Esophagus squamous epithelium (tissue), 5 donors: ENCODE measurements around the gene PRR35. TPM values are rescaled to one million over a fixed set of nuclear protein-coding genes. Genes with fewer than 3 reads are reported as not detected.

Experiments used
- DNase-seq: peaks from one replicate; lab custom pipeline; 2025; lab: John Stamatoyannopoulos, UW
- H3K27ac ChIP-seq, 4 donors: fragments of 200-600 bp; sonication (generic); one replicate each; pipeline ENCODE4 v1.5.1; 2016 to 2019; ENCODE audit warnings: mild to moderate bottlenecking in 1 of 4
- H3K27me3 ChIP-seq, 4 donors: fragments of 200-600 bp; sonication (generic); 1 replicate in 3 of 4; 2 replicates in 1 of 4; pipeline versions ENCODE4 v1.5.1 to v1.6.0; 2017 to 2021; ENCODE audit warnings: antibody characterized with exemption in 1 of 4
- H3K36me3 ChIP-seq, 3 donors: fragments of 200-600 bp; sonication (generic); one replicate each; pipeline ENCODE4 v1.5.1; 2016 to 2019
- H3K4me1 ChIP-seq, 3 donors: fragments of 200-600 bp; sonication (generic); one replicate each; pipeline ENCODE4 v1.5.1; 2017 to 2019
- H3K4me3 ChIP-seq, 4 donors: fragments of 200-600 bp; sonication (generic); 1 replicate in 3 of 4; 2 replicates in 1 of 4; pipeline ENCODE4 v1.5.1; 2016 to 2019; ENCODE audit warnings: mild to moderate bottlenecking in 2 of 4, moderate library complexity in 1 of 4
- H3K9me3 ChIP-seq, 3 donors: fragments of 200-600 bp; sonication (generic); one replicate each; pipeline ENCODE4 v1.5.1; 2016 to 2019
- POLR2A ChIP-seq, 4 donors: fragments of 450-650 bp; IDR thresholded peaks; one replicate each; pipeline ENCODE4 v1.6.1; 2017; ENCODE audit warnings: antibody characterized with exemption in 4 of 4, mild to moderate bottlenecking in 4 of 4, moderate library complexity in 3 of 4
- WGBS, 2 donors: methylation state at CpG; one replicate each; pipeline ENCODE4 v1.1.5; 2018; 5-methylcytosine and 5-hydroxymethylcytosine counted together
- intact Hi-C: fragments of 100-400 bp; cut with DNase I; formaldehyde crosslinking; loops from one replicate; pipeline ENCODE4 v1.15.0; 2022
- total RNA-seq, 4 donors: library from RNA; depleted of rRNA; stranded (reverse); fragments of >200 nt; gene quantifications; one replicate each; pipeline ENCODE4 v1.1.0, GENCODE V29; 2016
- TF ChIP-seq, protein P1 (sequence below), 6 experiments: fragments of 450-650 bp in 4 of 6; fragments of 200-600 bp in 2 of 6; sonication (generic) in 2 of 6; IDR thresholded peaks; one replicate each; pipeline ENCODE4 v1.5.1; 2016 to 2019; ENCODE audit warnings: antibody characterized with exemption in 6 of 6, mild to moderate bottlenecking in 4 of 6, moderate library complexity in 4 of 6
- donor health status: DM: yes; HTN: yes; CAD: no.

PRR35 gene
- total RNA-seq, 4 donors from 2014 or later = not detected

DNA sequence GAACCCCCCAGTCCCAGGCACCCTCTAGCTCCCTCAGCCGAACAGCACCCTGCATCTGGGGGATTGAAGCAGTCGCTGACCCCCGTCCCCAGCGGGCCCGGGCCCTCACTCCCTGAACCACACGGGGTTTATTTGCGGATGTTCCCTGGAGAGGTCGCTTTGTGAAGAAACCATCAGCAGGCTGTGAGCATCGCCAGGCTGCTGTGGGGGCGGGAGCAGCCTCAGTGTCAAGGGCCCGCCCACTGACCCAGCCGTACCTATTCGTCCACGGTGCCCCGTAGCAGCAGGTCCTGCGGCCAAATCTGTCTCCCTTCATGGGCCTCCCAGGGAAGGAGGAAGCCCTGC is 23.2 kb downstream of the PRR35 start:
- no peak overlapping the region for H3K27ac ChIP-seq

GRCh38 chr16:583815-584591 is 23.8 kb downstream of the PRR35 start:
- Histone ChIP-seq H3K36me3 (peaks cover 0 to 9% (median 0%) of the 10 kb centered on the region in 3 donors), H3K9me3 (no peaks in the 10 kb centered on the region), H3K27ac (no peak overlapping the region), H3K4me1 (peaks cover 21 to 49% (median 22%) of the 10 kb centered on the region in 3 donors), H3K4me3 (no peak overlapping the region), H3K27me3 (peaks cover 0 to 6% (median 0%) of the 10 kb centered on the region in 4 donors)
- DNase-seq = no peak
- TF ChIP-seq POLR2A (IDR thresholded peaks at IDR 0.05) = no peak
- TF ChIP-seq, protein P1, sequence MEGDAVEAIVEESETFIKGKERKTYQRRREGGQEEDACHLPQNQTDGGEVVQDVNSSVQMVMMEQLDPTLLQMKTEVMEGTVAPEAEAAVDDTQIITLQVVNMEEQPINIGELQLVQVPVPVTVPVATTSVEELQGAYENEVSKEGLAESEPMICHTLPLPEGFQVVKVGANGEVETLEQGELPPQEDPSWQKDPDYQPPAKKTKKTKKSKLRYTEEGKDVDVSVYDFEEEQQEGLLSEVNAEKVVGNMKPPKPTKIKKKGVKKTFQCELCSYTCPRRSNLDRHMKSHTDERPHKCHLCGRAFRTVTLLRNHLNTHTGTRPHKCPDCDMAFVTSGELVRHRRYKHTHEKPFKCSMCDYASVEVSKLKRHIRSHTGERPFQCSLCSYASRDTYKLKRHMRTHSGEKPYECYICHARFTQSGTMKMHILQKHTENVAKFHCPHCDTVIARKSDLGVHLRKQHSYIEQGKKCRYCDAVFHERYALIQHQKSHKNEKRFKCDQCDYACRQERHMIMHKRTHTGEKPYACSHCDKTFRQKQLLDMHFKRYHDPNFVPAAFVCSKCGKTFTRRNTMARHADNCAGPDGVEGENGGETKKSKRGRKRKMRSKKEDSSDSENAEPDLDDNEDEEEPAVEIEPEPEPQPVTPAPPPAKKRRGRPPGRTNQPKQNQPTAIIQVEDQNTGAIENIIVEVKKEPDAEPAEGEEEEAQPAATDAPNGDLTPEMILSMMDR (IDR thresholded peaks at IDR 0.05) = no peak
- intact Hi-C loops = loop anchor here (10.0 kb wide), 1 partner anchor 81 kb away; the partner anchor contains the start of gene RHOT2
- 41 to 72% methylated on average over 3 to 12 of the region's 38 CpGs for WGBS, 2 donors

More for the DNA sequence above, 23.2 kb downstream of the PRR35 start:
- TF ChIP-seq, protein P1 (IDR thresholded peaks at IDR 0.05) = no peak
- no peak for TF ChIP-seq POLR2A (IDR thresholded peaks at IDR 0.05)
- no peak for DNase-seq
- intact Hi-C loops = loop anchor here (10.0 kb wide), 1 partner anchor 81 kb away; the partner anchor contains the start of gene RHOT2
- H3K9me3 ChIP-seq = no peaks in the 10 kb centered on the region
- no peak overlapping the region for H3K4me3 ChIP-seq
- peaks cover 21 to 52% (median 21%) of the 10 kb centered on the region in 3 donors for H3K4me1 ChIP-seq
- 80 to 86% methylated on average over 1 to 5 of the region's 16 CpGs for WGBS, 2 donors
- H3K27me3 ChIP-seq = peaks cover 0 to 6% (median 0%) of the 10 kb centered on the region in 4 donors
- H3K36me3 ChIP-seq = peaks cover 0 to 9% (median 0%) of the 10 kb centered on the region in 3 donors

DNA sequence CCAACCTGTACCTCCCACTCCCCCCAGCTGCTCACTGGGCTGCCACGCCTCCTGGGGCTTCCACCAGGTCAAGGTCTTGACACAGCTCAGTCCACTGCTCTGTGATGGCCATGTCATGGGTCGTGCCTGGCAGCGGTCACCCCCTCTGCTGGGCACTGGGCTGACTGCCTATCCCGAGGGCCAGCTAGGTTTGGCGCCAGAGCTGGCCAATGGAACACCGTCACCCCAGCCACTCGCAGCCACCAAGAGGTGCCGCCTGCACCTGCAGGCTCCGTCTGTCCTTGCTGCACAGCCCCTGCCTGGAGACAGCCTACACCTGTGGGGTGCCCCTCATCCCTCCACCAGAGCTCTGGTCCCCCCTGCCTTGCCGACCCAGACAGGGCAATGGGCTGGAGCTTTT is 25.2 kb downstream of the PRR35 start:
- no peak overlapping the region for H3K27ac ChIP-seq
- no peak overlapping the region for H3K4me3 ChIP-seq
- peaks cover 21 to 46% (median 24%) of the 10 kb centered on the region in 3 donors for H3K4me1 ChIP-seq
- H3K9me3 ChIP-seq = no peaks in the 10 kb centered on the region
- no peak for TF ChIP-seq POLR2A (IDR thresholded peaks at IDR 0.05)
- TF ChIP-seq, protein P1 (IDR thresholded peaks at IDR 0.05) = no peak
- H3K36me3 ChIP-seq = peaks cover 0 to 6% (median 0%) of the 10 kb centered on the region in 3 donors
- intact Hi-C loops = loop anchor here (10.0 kb wide), 1 partner anchor 79 kb away; the partner anchor contains the start of gene RHOT2
- WGBS, 2 donors = 10% methylated on average over 6 of the region's 10 CpGs; no CpG with 5 or more reads in 1 of the 2 donors
- no peak for DNase-seq
- H3K27me3 ChIP-seq = peaks cover 0 to 6% (median 0%) of the 10 kb centered on the region in 4 donors

GRCh38 chr16:586047-586644 is 26.0 kb downstream of the PRR35 start:
- TF ChIP-seq POLR2A (IDR thresholded peaks at IDR 0.05) = no peak
- TF ChIP-seq, protein P1 (IDR thresholded peaks at IDR 0.05) = no peak
- peaks cover 0 to 6% (median 0%) of the 10 kb centered on the region in 4 donors for H3K27me3 ChIP-seq
- intact Hi-C loops = loop anchor here (10.0 kb wide), 1 partner anchor 79 kb away; the partner anchor contains the start of gene RHOT2
- 25 to 32% methylated on average over 7 to 11 of the region's 16 CpGs for WGBS, 2 donors
- H3K4me3 ChIP-seq = no peak overlapping the region
- H3K27ac ChIP-seq = no peak overlapping the region
- H3K9me3 ChIP-seq = no peaks in the 10 kb centered on the region
- H3K36me3 ChIP-seq = no peaks in the 10 kb centered on the region
- no peak for DNase-seq
- peaks cover 28 to 54% (median 30%) of the 10 kb centered on the region in 3 donors for H3K4me1 ChIP-seq
